Fibroblast of lung (primary cell): ENCODE measurements around the gene INHBB.

Experiments
- EZH2 ChIP-seq: IDR thresholded peaks from 2 replicates; pipeline ENCODE4 v1.5.1; 2012; ENCODE audit warnings: low read length, control low read depth, mild to moderate bottlenecking; ENCODE audit errors: missing control alignments
- TF ChIP-seq, protein P1 (sequence below), 2 donors: IDR thresholded peaks in 1 of 2; conservative IDR thresholded peaks in 1 of 2; 1 replicate in 1 of 2; 2 replicates in 1 of 2; pipeline ENCODE4 v1.5.1; 2011 to 2012; ENCODE audit warnings: low read length in 2 of 2, control low read depth in 1 of 2, inconsistent platforms in 1 of 2, low read depth in 1 of 2, mild to moderate bottlenecking in 1 of 2

DNA sequence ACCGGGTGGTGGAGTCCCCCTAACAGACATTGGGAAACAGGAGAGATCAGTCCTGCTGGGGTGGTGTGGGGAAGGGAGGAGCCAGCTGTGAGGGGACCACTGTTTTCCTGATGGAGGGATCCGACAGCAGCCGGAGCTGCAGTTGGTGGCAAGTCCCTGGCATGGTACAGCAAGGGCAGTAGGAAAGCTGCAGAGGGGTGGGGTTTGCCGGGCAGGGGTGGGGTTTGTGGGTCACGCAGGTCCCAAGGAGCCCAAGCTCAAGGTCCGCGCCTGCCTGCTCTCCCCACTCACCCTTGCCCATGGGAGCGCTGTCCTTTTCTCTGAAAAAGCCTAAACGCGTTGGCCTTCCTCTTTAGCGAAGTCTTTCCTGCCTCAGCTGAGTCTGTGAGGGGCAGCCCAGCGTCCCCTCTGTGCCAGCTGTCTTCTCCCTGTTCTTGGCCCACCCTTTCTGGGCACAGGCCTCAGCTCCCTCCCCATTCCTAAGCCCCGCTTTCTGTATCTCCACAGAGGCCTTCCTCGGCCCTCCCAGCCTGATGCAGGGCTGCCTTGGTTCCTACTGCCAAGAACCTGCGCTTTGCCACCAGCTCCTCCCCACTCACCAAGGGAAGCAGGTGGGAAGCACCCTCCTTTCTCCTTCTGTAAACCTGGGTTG lies 29.3 kb upstream of the INHBB start:
- TF ChIP-seq, protein P1, sequence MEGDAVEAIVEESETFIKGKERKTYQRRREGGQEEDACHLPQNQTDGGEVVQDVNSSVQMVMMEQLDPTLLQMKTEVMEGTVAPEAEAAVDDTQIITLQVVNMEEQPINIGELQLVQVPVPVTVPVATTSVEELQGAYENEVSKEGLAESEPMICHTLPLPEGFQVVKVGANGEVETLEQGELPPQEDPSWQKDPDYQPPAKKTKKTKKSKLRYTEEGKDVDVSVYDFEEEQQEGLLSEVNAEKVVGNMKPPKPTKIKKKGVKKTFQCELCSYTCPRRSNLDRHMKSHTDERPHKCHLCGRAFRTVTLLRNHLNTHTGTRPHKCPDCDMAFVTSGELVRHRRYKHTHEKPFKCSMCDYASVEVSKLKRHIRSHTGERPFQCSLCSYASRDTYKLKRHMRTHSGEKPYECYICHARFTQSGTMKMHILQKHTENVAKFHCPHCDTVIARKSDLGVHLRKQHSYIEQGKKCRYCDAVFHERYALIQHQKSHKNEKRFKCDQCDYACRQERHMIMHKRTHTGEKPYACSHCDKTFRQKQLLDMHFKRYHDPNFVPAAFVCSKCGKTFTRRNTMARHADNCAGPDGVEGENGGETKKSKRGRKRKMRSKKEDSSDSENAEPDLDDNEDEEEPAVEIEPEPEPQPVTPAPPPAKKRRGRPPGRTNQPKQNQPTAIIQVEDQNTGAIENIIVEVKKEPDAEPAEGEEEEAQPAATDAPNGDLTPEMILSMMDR (conservative IDR thresholded peaks at IDR 0.05 in 1 of 2, IDR thresholded peaks at IDR 0.05 in 1 of 2; ENCODE audit: low read depth in 1 of 2, low read length in 2 of 2) = no peak
- no peak for TF ChIP-seq EZH2
